ENCODE measurements around the gene FYCO1.

The FYCO1 gene

GRCh38 chr3:45981346-45982074, 14.1 kb downstream of the FYCO1 start:
- no peak for DNase-seq

- no peak for DNase-seq
These were observed 14.8 kb downstream of the FYCO1 start for GRCh38 chr3:45980819-45981218.

GRCh38 chr3:45980229-45980813, 15.3 kb downstream of the FYCO1 start:
- no peak for DNase-seq

GRCh38 chr3:45979378-45979777, 16.2 kb downstream of the FYCO1 start:
- DNase-seq: no peak

GRCh38 chr3:45978006-45978761, 17.4 kb downstream of the FYCO1 start:
- no peak for DNase-seq

GRCh38 chr3:45976191-45977091, 19.2 kb downstream of the FYCO1 start:
- no peak for DNase-seq

- no peak for DNase-seq
These were observed 19.9 kb downstream of the FYCO1 start for GRCh38 chr3:45975686-45976085.

- no peak for DNase-seq
These were observed 20.9 kb downstream of the FYCO1 start for GRCh38 chr3:45974686-45975085.

GRCh38 chr3:45972534-45973402, 22.9 kb downstream of the FYCO1 start:
- DNase-seq: no peak

GRCh38 chr3:45969953-45970352, 25.7 kb downstream of the FYCO1 start:
- no peak for DNase-seq

- no peak for DNase-seq
These were observed 26.5 kb downstream of the FYCO1 start for GRCh38 chr3:45969116-45969515.

- DNase-seq: no peak
These were observed 26.9 kb downstream of the FYCO1 start for GRCh38 chr3:45968706-45969105.

GRCh38 chr3:45968149-45968548, 27.5 kb downstream of the FYCO1 start:
- DNase-seq: no peak

GRCh38 chr3:45967724-45968123, 27.9 kb downstream of the FYCO1 start:
- no peak for DNase-seq

- no peak for DNase-seq
These were observed 28.5 kb downstream of the FYCO1 start for GRCh38 chr3:45966950-45967640.

GRCh38 chr3:45966371-45966791, 29.2 kb downstream of the FYCO1 start:
- no peak for DNase-seq

- DNase-seq: no peak
These were observed 30.0 kb downstream of the FYCO1 start for GRCh38 chr3:45965653-45966052.

- DNase-seq: no peak
These were observed 30.4 kb downstream of the FYCO1 start for GRCh38 chr3:45965253-45965652.

GRCh38 chr3:45964139-45964538, 31.5 kb downstream of the FYCO1 start:
- DNase-seq: no peak

- DNase-seq: no peak
These were observed 33.6 kb downstream of the FYCO1 start for GRCh38 chr3:45962033-45962432.

- DNase-seq: no peak
These were observed 35.3 kb downstream of the FYCO1 start for GRCh38 chr3:45960289-45960688.
